ENCODE measurements around the gene PSMB7.

- TF ChIP-seq CTCF (conservative IDR thresholded peaks at IDR 0.05; ENCODE audit: low read depth, low read length) (no peak), EZH2 (IDR thresholded peaks at IDR 0.05; ENCODE audit: borderline replicate concordance, low read depth, low read length, poor library complexity, severe bottlenecking) (no peak)
Measured at GRCh38 chr9:124333203-124333579, 82.1 kb downstream of the PSMB7 start.
